ENCODE data around the gene GRIK1.
"Not testable (repeated sequence)": the region's sequence is repeated elsewhere in the genome, so short reads cannot be mapped to it uniquely, and the experiment has no call there.

GRIK1 gene

GRCh38 chr21:29610779-29611360 lies 328.9 kb downstream of the GRIK1 start:
- no peak for DNase-seq (ENCODE audit: low read depth in 3 of 3)

GRCh38 chr21:29606613-29607012 lies 333.2 kb downstream of the GRIK1 start:
- DNase-seq (ENCODE audit: low read depth in 3 of 3): no peak

- not testable (repeated sequence) for DNase-seq (ENCODE audit: low read depth in 3 of 3)
These were observed 334.6 kb downstream of the GRIK1 start for GRCh38 chr21:29605219-29605618.

GRCh38 chr21:29604076-29604475 lies 335.7 kb downstream of the GRIK1 start:
- DNase-seq (ENCODE audit: low read depth in 3 of 3): no peak

GRCh38 chr21:29601047-29601446 lies 338.7 kb downstream of the GRIK1 start:
- DNase-seq (ENCODE audit: low read depth in 3 of 3): no peak

- no peak for DNase-seq (ENCODE audit: low read depth in 3 of 3)
These were observed 353.1 kb downstream of the GRIK1 start for GRCh38 chr21:29586696-29587095.

- DNase-seq (ENCODE audit: low read depth in 3 of 3): no peak
These were observed 354.3 kb downstream of the GRIK1 start for GRCh38 chr21:29585462-29585861.

- DNase-seq (ENCODE audit: low read depth in 3 of 3): no peak
These were observed 356.3 kb downstream of the GRIK1 start for GRCh38 chr21:29583424-29583924.

GRCh38 chr21:29582855-29583254 lies 356.9 kb downstream of the GRIK1 start:
- no peak for DNase-seq (ENCODE audit: low read depth in 3 of 3)

GRCh38 chr21:29581393-29581792 lies 358.4 kb downstream of the GRIK1 start:
- no peak for DNase-seq (ENCODE audit: low read depth in 3 of 3)

- DNase-seq (ENCODE audit: low read depth in 3 of 3): no peak
These were observed 359.0 kb downstream of the GRIK1 start for GRCh38 chr21:29580732-29581285.

- DNase-seq (ENCODE audit: low read depth in 3 of 3): no peak
These were observed 361.5 kb downstream of the GRIK1 start for GRCh38 chr21:29578306-29578705.

GRCh38 chr21:29571949-29572348 lies 367.8 kb downstream of the GRIK1 start:
- no peak for DNase-seq (ENCODE audit: low read depth in 3 of 3)

GRCh38 chr21:29568020-29568697 lies 371.6 kb downstream of the GRIK1 start:
- no peak for DNase-seq (ENCODE audit: low read depth in 3 of 3)

GRCh38 chr21:29557931-29558725 lies 381.7 kb downstream of the GRIK1 start:
- DNase-seq (ENCODE audit: low read depth in 3 of 3): no peak

- no peak for DNase-seq (ENCODE audit: low read depth in 3 of 3)
These were observed 382.6 kb downstream of the GRIK1 start for GRCh38 chr21:29557200-29557599.

- DNase-seq (ENCODE audit: low read depth in 3 of 3): no peak
These were observed 384.2 kb downstream of the GRIK1 start for GRCh38 chr21:29555601-29556000.

GRCh38 chr21:29550205-29550604 lies 389.6 kb downstream of the GRIK1 start:
- DNase-seq (ENCODE audit: low read depth in 3 of 3): no peak

GRCh38 chr21:29549614-29550013 lies 390.2 kb downstream of the GRIK1 start:
- DNase-seq (ENCODE audit: low read depth in 3 of 3): no peak

- no peak for DNase-seq (ENCODE audit: low read depth in 3 of 3)
These were observed 391.8 kb downstream of the GRIK1 start for GRCh38 chr21:29547998-29548397.

- no peak for DNase-seq (ENCODE audit: low read depth in 3 of 3)
These were observed 393.7 kb downstream of the GRIK1 start for GRCh38 chr21:29546071-29546470.

GRCh38 chr21:29540289-29540688 lies 399.5 kb downstream of the GRIK1 start:
- DNase-seq (ENCODE audit: low read depth in 3 of 3): no peak

Data from stimulated activated CD4-positive, alpha-beta T cell treated with anti-CD3 and anti-CD28 coated beads, TNF-alpha, amount 100 ng/mL, for 4 hours (primary cell).